Measurements from ENCODE around the gene GAS1. TPM values are rescaled to one million over a fixed set of nuclear protein-coding genes. Genes with fewer than 3 reads are reported as not detected.

The GAS1 gene
- total and polyA plus RNA-seq, 2 donors (not counting 1 experiment from before 2014, with no cell fraction given) = 0.06 to 0.39 TPM

GRCh38 chr9:86909388-86909787, 37.9 kb downstream of the GAS1 start:
- Mint-ChIP-seq H3K4me1 (no peaks in the 10 kb centered on the region), H3K27ac (no peak overlapping the region), H3K4me3 (no peak overlapping the region), H3K9me3 (ENCODE audit: insufficient read depth) (peaks cover 2% of the 10 kb centered on the region), H3K27me3 (peaks cover 19% of the 10 kb centered on the region)
- intact Hi-C loops (cut with micrococcal nuclease) = no loop called here
- Histone ChIP-seq H3K27ac (ENCODE audit: low read length in 2 of 2) (no peak overlapping the region), H3K4me3 (ENCODE audit: control extremely low read depth in 1 of 5, extremely low read depth in 1 of 5, insufficient read depth in 1 of 5, low read depth in 2 of 5, low read length in 4 of 5) (no peak overlapping the region), H3K36me3 (replicated peaks in 1 of 2; ENCODE audit: control extremely low read depth in 1 of 2, control insufficient read depth in 1 of 2, extremely low read depth in 1 of 2, insufficient read depth in 2 of 2, low read length in 1 of 2) (no peaks in the 10 kb centered on the region), H3K27me3 (replicated peaks in 1 of 4; ENCODE audit: control extremely low read depth in 1 of 4, control insufficient read depth in 3 of 4, insufficient read depth in 4 of 4, low read length in 3 of 4) (peaks cover 0 to 3% (median 0%) of the 10 kb centered on the region in 4 experiments), H2AFZ (ENCODE audit: insufficient read depth, low read depth, low read length, poor library complexity, severe bottlenecking) (no peak overlapping the region), H3K4me2 (replicated peaks; ENCODE audit: low read depth, low read length, poor library complexity, severe bottlenecking) (no peak overlapping the region), H3K79me2 (ENCODE audit: control insufficient read depth, insufficient read depth, low read length) (no peaks in the 10 kb centered on the region), H3K9me3 (ENCODE audit: control extremely low read depth in 1 of 3, control insufficient read depth in 2 of 3, insufficient read depth in 1 of 3, low read length in 2 of 3) (peaks cover 0 to 9% (median 0%) of the 10 kb centered on the region in 3 donors), H3K9ac (ENCODE audit: low read length) (no peak overlapping the region), H4K20me1 (ENCODE audit: control insufficient read depth, insufficient read depth, low read length, poor library complexity, severe bottlenecking) (no peaks in the 10 kb centered on the region), H3K4me1 (ENCODE audit: control insufficient read depth in 2 of 2, insufficient read depth in 2 of 2, low read length in 2 of 2) (no peaks in the 10 kb centered on the region)
- no peak for TF ChIP-seq CTCF (IDR thresholded peaks at IDR 0.05)
- TF ChIP-seq EZH2 (IDR thresholded peaks at IDR 0.05; ENCODE audit: borderline replicate concordance, insufficient read depth, low read depth, low read length, poor library complexity, severe bottlenecking) = no peak
- CTCF ChIA-PET = no interaction called here
- no CpG with 5 or more reads among the region's 2 CpGs for WGBS (ENCODE audit: insufficient coverage)
- ATAC-seq (ENCODE audit: low read depth) (no peak), DNase-seq (no peak)
- POLR2A ChIA-PET = no interaction called here

- no peak overlapping the region for H3K4me3 ChIP-seq (ENCODE audit: control extremely low read depth in 1 of 5, extremely low read depth in 1 of 5, insufficient read depth in 1 of 5, low read depth in 2 of 5, low read length in 4 of 5)
- ChIA-PET POLR2A (no interaction called here), CTCF (no interaction called here)
- Mint-ChIP-seq H3K4me3 (no peak overlapping the region), H3K4me1 (no peaks in the 10 kb centered on the region), H3K9me3 (ENCODE audit: insufficient read depth) (peaks cover 2% of the 10 kb centered on the region), H3K27ac (no peak overlapping the region), H3K27me3 (peaks cover 26% of the 10 kb centered on the region)
- peaks cover 0 to 14% (median 0%) of the 10 kb centered on the region in 3 donors for H3K9me3 ChIP-seq (ENCODE audit: control extremely low read depth in 1 of 3, control insufficient read depth in 2 of 3, insufficient read depth in 1 of 3, low read length in 2 of 3)
- DNase-seq (no peak), ATAC-seq (ENCODE audit: low read depth) (no peak)
- no peak overlapping the region for H2AFZ ChIP-seq (ENCODE audit: insufficient read depth, low read depth, low read length, poor library complexity, severe bottlenecking)
- H3K4me2 ChIP-seq (replicated peaks; ENCODE audit: low read depth, low read length, poor library complexity, severe bottlenecking) = no peak overlapping the region
- H3K9ac ChIP-seq (ENCODE audit: low read length) = no peak overlapping the region
- intact Hi-C loops (cut with micrococcal nuclease) = no loop called here
- H4K20me1 ChIP-seq (ENCODE audit: control insufficient read depth, insufficient read depth, low read length, poor library complexity, severe bottlenecking) = no peaks in the 10 kb centered on the region
- H3K36me3 ChIP-seq (replicated peaks in 1 of 2; ENCODE audit: control extremely low read depth in 1 of 2, control insufficient read depth in 1 of 2, extremely low read depth in 1 of 2, insufficient read depth in 2 of 2, low read length in 1 of 2) = no peaks in the 10 kb centered on the region
- H3K27ac ChIP-seq (ENCODE audit: low read length in 2 of 2) = no peak overlapping the region
- H3K4me1 ChIP-seq (ENCODE audit: control insufficient read depth in 2 of 2, insufficient read depth in 2 of 2, low read length in 2 of 2) = no peaks in the 10 kb centered on the region
- 100% methylated on average over 2 of the region's 3 CpGs for WGBS (ENCODE audit: insufficient coverage)
- TF ChIP-seq EZH2 (IDR thresholded peaks at IDR 0.05; ENCODE audit: borderline replicate concordance, insufficient read depth, low read depth, low read length, poor library complexity, severe bottlenecking) (no peak), CTCF (IDR thresholded peaks at IDR 0.05) (no peak)
- H3K27me3 ChIP-seq (replicated peaks in 1 of 4; ENCODE audit: control extremely low read depth in 1 of 4, control insufficient read depth in 3 of 4, insufficient read depth in 4 of 4, low read length in 3 of 4) = peaks cover 0 to 6% (median 0%) of the 10 kb centered on the region in 4 experiments
- no peaks in the 10 kb centered on the region for H3K79me2 ChIP-seq (ENCODE audit: control insufficient read depth, insufficient read depth, low read length)
These were observed 39.0 kb downstream of the GAS1 start for GRCh38 chr9:86908261-86908660.

Data from B cell (primary cell).